ENCODE results near the gene ANKRD24. TPM values are rescaled to one million over a fixed set of nuclear protein-coding genes. Genes with fewer than 3 reads are reported as not detected.
"Not testable (repeated sequence)": the region's sequence is repeated elsewhere in the genome, so short reads cannot be mapped to it uniquely, and the experiment has no call there.

Gene ANKRD24
- total RNA-seq, 1 donor from 2014 or later = 0.82 TPM

GRCh38 chr19:4267101-4267900 lies 84.8 kb downstream of the ANKRD24 start:
- Mint-ChIP-seq H3K9me3 (ENCODE audit: unreplicated experiment) (no peaks in the 10 kb centered on the region), H3K4me1 (ENCODE audit: unreplicated experiment) (peaks cover 4% of the 10 kb centered on the region), H3K27me3 (ENCODE audit: unreplicated experiment) (no peaks in the 10 kb centered on the region), H3K36me3 (ENCODE audit: low read depth, unreplicated experiment) (peaks cover 10% of the 10 kb centered on the region), H3K4me3 (ENCODE audit: unreplicated experiment) (peak overlapping the region; percentile 26), H3K27ac (ENCODE audit: unreplicated experiment) (peak overlapping the region; percentile 58)
- DNase-seq (ENCODE audit: low spot score) = peak; percentile 64
- peak; percentile 83 for TF ChIP-seq CTCF (IDR thresholded peaks at IDR 0.05; ENCODE audit: unreplicated experiment)

GRCh38 chr19:4267901-4268815 lies 85.7 kb downstream of the ANKRD24 start:
- TF ChIP-seq CTCF (IDR thresholded peaks at IDR 0.05; ENCODE audit: unreplicated experiment) = peak; percentile 45
- H3K27me3 Mint-ChIP-seq (ENCODE audit: unreplicated experiment) = no peaks in the 10 kb centered on the region
- peaks cover 4% of the 10 kb centered on the region for H3K4me1 Mint-ChIP-seq (ENCODE audit: unreplicated experiment)
- DNase-seq (ENCODE audit: low spot score) = no peak
- no peak overlapping the region for H3K27ac Mint-ChIP-seq (ENCODE audit: unreplicated experiment)
- no peaks in the 10 kb centered on the region for H3K9me3 Mint-ChIP-seq (ENCODE audit: unreplicated experiment)
- no peak overlapping the region for H3K4me3 Mint-ChIP-seq (ENCODE audit: unreplicated experiment)
- H3K36me3 Mint-ChIP-seq (ENCODE audit: low read depth, unreplicated experiment) = peaks cover 10% of the 10 kb centered on the region

- Mint-ChIP-seq H3K4me3 (ENCODE audit: unreplicated experiment) (no peak overlapping the region), H3K9me3 (ENCODE audit: unreplicated experiment) (no peaks in the 10 kb centered on the region), H3K36me3 (ENCODE audit: low read depth, unreplicated experiment) (peaks cover 10% of the 10 kb centered on the region), H3K27me3 (ENCODE audit: unreplicated experiment) (no peaks in the 10 kb centered on the region), H3K4me1 (ENCODE audit: unreplicated experiment) (peaks cover 4% of the 10 kb centered on the region), H3K27ac (ENCODE audit: unreplicated experiment) (no peak overlapping the region)
- no peak for DNase-seq (ENCODE audit: low spot score)
- no peak for TF ChIP-seq CTCF (IDR thresholded peaks at IDR 0.05; ENCODE audit: unreplicated experiment)
Observed at GRCh38 chr19:4268816-4269430, 86.4 kb downstream of the ANKRD24 start.

- Mint-ChIP-seq H3K27ac (ENCODE audit: unreplicated experiment) (no peak overlapping the region), H3K4me1 (ENCODE audit: unreplicated experiment) (no peaks in the 10 kb centered on the region), H3K4me3 (ENCODE audit: unreplicated experiment) (no peak overlapping the region), H3K27me3 (ENCODE audit: unreplicated experiment) (no peaks in the 10 kb centered on the region), H3K9me3 (ENCODE audit: unreplicated experiment) (no peaks in the 10 kb centered on the region), H3K36me3 (ENCODE audit: low read depth, unreplicated experiment) (no peaks in the 10 kb centered on the region)
- DNase-seq (ENCODE audit: low spot score) = no peak
- no peak for TF ChIP-seq CTCF (IDR thresholded peaks at IDR 0.05; ENCODE audit: unreplicated experiment)
Observed at GRCh38 chr19:4272894-4273293, 90.4 kb downstream of the ANKRD24 start.

GRCh38 chr19:4274321-4274686 lies 91.8 kb downstream of the ANKRD24 start:
- not testable (repeated sequence) for H3K36me3 Mint-ChIP-seq (ENCODE audit: low read depth, unreplicated experiment); H3K4me1 Mint-ChIP-seq (ENCODE audit: unreplicated experiment); H3K4me3 Mint-ChIP-seq (ENCODE audit: unreplicated experiment); H3K27ac Mint-ChIP-seq (ENCODE audit: unreplicated experiment); DNase-seq (ENCODE audit: low spot score); H3K9me3 Mint-ChIP-seq (ENCODE audit: unreplicated experiment); H3K27me3 Mint-ChIP-seq (ENCODE audit: unreplicated experiment)

Measured in endothelial cell (in vitro differentiated cells).